Fibroblast of lung (primary cell): ENCODE results near the gene OLIG1. TPM values are rescaled to one million over a fixed set of nuclear protein-coding genes. Genes with fewer than 3 reads are reported as not detected.
A peak's percentile ranks its signal among the peaks of the same experiment; 100 is the strongest.

Source experiments
- DNase-seq, 2 donors: peaks; one replicate each; pipeline versions ENCODE4 v3.0.0 to v3.0.0-alpha.2; 2010; ENCODE audit warnings: low read depth in 2 of 2
- H2AFZ ChIP-seq: 2 replicates; pipeline ENCODE4 v1.5.1; 2012; ENCODE audit warnings: low read length, control low read depth, inconsistent platforms
- H3K27ac ChIP-seq: 2 replicates; pipeline ENCODE4 v1.5.1; 2011; ENCODE audit warnings: low read length, control low read depth; ENCODE audit not compliant: insufficient read depth
- H3K27me3 ChIP-seq: 2 replicates; pipeline ENCODE4 v1.5.1; 2011; ENCODE audit warnings: mild to moderate bottlenecking, low read length; ENCODE audit not compliant: control insufficient read depth, insufficient read depth
- H3K36me3 ChIP-seq: 2 replicates; pipeline ENCODE4 v1.5.1; 2011; ENCODE audit warnings: low read length; ENCODE audit not compliant: control insufficient read depth, insufficient read depth
- H3K4me1 ChIP-seq: 2 replicates; pipeline ENCODE4 v1.5.1; 2011; ENCODE audit warnings: low read length; ENCODE audit not compliant: control insufficient read depth, insufficient read depth; ENCODE audit errors: extremely low read depth
- H3K4me2 ChIP-seq: 2 replicates; pipeline ENCODE4 v1.5.1; 2011; ENCODE audit warnings: low read length, control low read depth; ENCODE audit not compliant: insufficient read depth; ENCODE audit errors: extremely low read depth
- H3K4me3 ChIP-seq, 4 experiments: fragments of 200-600 bp in 1 of 4; sonication (generic) in 1 of 4; replicated peaks in 1 of 4; 2 replicates each; pipeline ENCODE4 v1.5.1; 2011 to 2016; ENCODE audit warnings: low read length in 4 of 4, low read depth in 3 of 4, mild to moderate bottlenecking in 3 of 4, control low read depth in 2 of 4, inconsistent platforms in 1 of 4, mixed read lengths in 1 of 4; ENCODE audit not compliant: insufficient read depth in 1 of 4; ENCODE audit errors: control extremely low read depth in 1 of 4
- H3K79me2 ChIP-seq: 2 replicates; pipeline ENCODE4 v1.5.1; 2012; ENCODE audit warnings: mild to moderate bottlenecking, low read length, inconsistent platforms; ENCODE audit not compliant: control insufficient read depth, insufficient read depth
- H3K9ac ChIP-seq: 2 replicates; pipeline ENCODE4 v1.5.1; 2011; ENCODE audit warnings: mild to moderate bottlenecking, low read length, control low read depth; ENCODE audit not compliant: insufficient read depth
- H3K9me3 ChIP-seq: 2 replicates; pipeline ENCODE4 v1.5.1; 2012; ENCODE audit warnings: low read depth, low read length; ENCODE audit not compliant: control insufficient read depth, insufficient read depth
- H4K20me1 ChIP-seq: 2 replicates; pipeline ENCODE4 v1.5.1; 2011; ENCODE audit warnings: low read length; ENCODE audit not compliant: control insufficient read depth, insufficient read depth; ENCODE audit errors: extremely low read depth
- EZH2 ChIP-seq: IDR thresholded peaks from 2 replicates; pipeline ENCODE4 v1.5.1; 2012; ENCODE audit warnings: low read length, control low read depth, mild to moderate bottlenecking; ENCODE audit errors: missing control alignments
- polyA plus RNA-seq, 2 donors: library from polyadenylated mRNA; depleted of rRNA in 1 of 2; stranded (reverse) in 1 of 2; unstranded in 1 of 2; fragments of >200 nt; gene quantifications; 2 replicates each; pipeline ENCODE4 v1.2.1, GENCODE V29; 2011 to 2012; ENCODE audit warnings: missing spikeins in 1 of 2
- total RNA-seq: library from RNA; depleted of rRNA; stranded (reverse); fragments of >200 nt; gene quantifications from 2 replicates; pipeline ENCODE4 v1.2.1, GENCODE V29; 2014
- TF ChIP-seq, protein P1 (sequence below), 2 donors: IDR thresholded peaks in 1 of 2; conservative IDR thresholded peaks in 1 of 2; 1 replicate in 1 of 2; 2 replicates in 1 of 2; pipeline ENCODE4 v1.5.1; 2011 to 2012; ENCODE audit warnings: low read length in 2 of 2, control low read depth in 1 of 2, inconsistent platforms in 1 of 2, low read depth in 1 of 2, mild to moderate bottlenecking in 1 of 2

OLIG1 gene
- total and polyA plus RNA-seq, 2 donors (not counting 1 experiment from before 2014, with no cell fraction given): not detected

DNA sequence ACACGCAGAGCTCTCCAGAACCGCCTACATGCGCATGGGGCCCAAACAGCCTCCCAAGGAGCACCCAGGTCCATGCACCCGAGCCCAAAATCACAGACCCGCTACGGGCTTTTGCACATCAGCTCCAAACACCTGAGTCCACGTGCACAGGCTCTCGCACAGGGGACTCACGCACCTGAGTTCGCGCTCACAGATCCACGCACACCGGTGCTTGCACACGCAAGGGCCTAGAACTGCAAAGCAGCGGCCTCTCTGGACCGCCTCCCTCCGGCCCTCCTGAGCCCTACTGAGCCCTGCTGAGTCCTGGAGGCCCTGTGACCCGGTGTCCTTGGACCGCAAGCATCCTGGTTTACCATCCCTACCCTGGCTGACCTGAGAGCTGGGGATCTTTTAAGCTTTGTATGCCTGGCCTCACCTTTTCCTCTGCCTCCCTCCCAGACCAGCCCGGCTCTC, 36.0 kb upstream of the OLIG1 start:
- peaks cover 54% of the 10 kb centered on the region for H3K27me3 ChIP-seq
- H3K4me3 ChIP-seq: no peak overlapping the region
- no peak for DNase-seq
- no peak overlapping the region for H2AFZ ChIP-seq
- H3K79me2 ChIP-seq: no peaks in the 10 kb centered on the region
- peaks cover 7% of the 10 kb centered on the region for H3K4me1 ChIP-seq
- no peaks in the 10 kb centered on the region for H4K20me1 ChIP-seq
- no peaks in the 10 kb centered on the region for H3K36me3 ChIP-seq
- no peak overlapping the region for H3K9ac ChIP-seq
- no peak overlapping the region for H3K27ac ChIP-seq
- no peak overlapping the region for H3K4me2 ChIP-seq
- H3K9me3 ChIP-seq: no peaks in the 10 kb centered on the region
- TF ChIP-seq, protein P1, sequence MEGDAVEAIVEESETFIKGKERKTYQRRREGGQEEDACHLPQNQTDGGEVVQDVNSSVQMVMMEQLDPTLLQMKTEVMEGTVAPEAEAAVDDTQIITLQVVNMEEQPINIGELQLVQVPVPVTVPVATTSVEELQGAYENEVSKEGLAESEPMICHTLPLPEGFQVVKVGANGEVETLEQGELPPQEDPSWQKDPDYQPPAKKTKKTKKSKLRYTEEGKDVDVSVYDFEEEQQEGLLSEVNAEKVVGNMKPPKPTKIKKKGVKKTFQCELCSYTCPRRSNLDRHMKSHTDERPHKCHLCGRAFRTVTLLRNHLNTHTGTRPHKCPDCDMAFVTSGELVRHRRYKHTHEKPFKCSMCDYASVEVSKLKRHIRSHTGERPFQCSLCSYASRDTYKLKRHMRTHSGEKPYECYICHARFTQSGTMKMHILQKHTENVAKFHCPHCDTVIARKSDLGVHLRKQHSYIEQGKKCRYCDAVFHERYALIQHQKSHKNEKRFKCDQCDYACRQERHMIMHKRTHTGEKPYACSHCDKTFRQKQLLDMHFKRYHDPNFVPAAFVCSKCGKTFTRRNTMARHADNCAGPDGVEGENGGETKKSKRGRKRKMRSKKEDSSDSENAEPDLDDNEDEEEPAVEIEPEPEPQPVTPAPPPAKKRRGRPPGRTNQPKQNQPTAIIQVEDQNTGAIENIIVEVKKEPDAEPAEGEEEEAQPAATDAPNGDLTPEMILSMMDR (conservative IDR thresholded peaks at IDR 0.05 in 1 of 2, IDR thresholded peaks at IDR 0.05 in 1 of 2; ENCODE audit: low read depth in 1 of 2, low read length in 2 of 2): no peak

DNA sequence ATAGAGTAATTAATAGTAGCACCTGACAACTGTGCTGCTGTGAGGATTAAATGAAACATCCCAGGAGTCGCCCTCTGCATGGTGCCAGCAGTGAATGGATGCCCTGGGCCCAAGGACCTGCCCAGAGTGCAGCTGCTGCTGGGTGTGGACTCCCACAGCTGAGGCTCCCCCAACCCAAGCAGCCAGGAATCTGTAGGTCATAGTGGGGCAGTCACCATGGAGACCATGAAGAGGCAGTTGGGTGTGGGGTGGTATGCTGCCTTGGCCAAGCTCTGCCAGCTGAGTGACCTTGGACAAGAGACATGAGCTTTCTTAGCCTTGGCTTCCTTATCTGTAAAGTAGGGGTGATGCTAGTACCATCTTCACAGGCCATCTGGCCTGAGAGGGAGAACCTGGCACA, 34.8 kb upstream of the OLIG1 start:
- no peak for DNase-seq
- Histone ChIP-seq H3K27ac (no peak overlapping the region), H3K79me2 (no peaks in the 10 kb centered on the region), H2AFZ (no peak overlapping the region), H3K4me1 (peaks cover 7% of the 10 kb centered on the region), H3K9me3 (no peaks in the 10 kb centered on the region), H3K4me2 (no peak overlapping the region), H3K9ac (no peak overlapping the region), H3K36me3 (no peaks in the 10 kb centered on the region), H4K20me1 (no peaks in the 10 kb centered on the region), H3K4me3 (no peak overlapping the region), H3K27me3 (peaks cover 43% of the 10 kb centered on the region)
- TF ChIP-seq EZH2: no peak
- TF ChIP-seq, protein P1 (conservative IDR thresholded peaks at IDR 0.05 in 1 of 2, IDR thresholded peaks at IDR 0.05 in 1 of 2; ENCODE audit: low read depth in 1 of 2, low read length in 2 of 2): no peak

DNA sequence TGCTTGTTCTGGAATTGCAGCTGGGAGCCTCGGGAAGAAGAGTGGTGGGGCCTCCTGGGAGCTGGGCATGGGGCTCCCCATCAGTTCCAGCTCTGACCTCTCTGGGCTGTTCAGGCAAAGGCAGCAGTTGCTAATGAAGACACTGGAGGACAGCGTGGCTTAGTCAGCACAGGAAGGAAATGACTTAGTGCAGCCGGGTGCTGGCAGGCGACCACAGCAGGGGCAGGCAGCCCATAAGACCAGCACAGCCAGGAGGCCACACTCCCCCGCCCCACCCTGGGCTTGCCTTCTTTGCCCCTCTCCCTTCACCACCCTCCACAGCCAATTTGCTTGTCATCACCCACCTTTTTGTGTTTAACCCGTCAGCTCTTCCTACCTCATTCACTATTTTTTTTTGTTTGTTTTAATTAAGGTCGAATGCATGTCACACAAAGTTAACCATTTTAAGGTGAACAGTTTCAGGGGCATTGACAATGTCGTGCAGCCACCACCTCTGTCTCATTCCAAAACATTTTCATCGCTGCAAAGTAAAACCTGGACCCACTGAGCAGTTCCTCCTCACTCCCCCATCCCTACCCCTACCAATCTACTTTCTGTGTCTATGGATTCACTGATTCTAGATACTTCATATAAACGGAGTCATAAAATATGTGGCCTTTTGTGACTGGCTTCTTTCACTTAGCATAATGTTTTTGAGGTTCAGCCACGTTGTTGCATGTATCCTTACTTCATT, 33.3 kb upstream of the OLIG1 start:
- H3K9ac ChIP-seq: no peak overlapping the region
- no peaks in the 10 kb centered on the region for H3K36me3 ChIP-seq
- no peaks in the 10 kb centered on the region for H4K20me1 ChIP-seq
- peak overlapping the region; percentile 25 for H3K4me2 ChIP-seq
- TF ChIP-seq, protein P1 (conservative IDR thresholded peaks at IDR 0.05 in 1 of 2, IDR thresholded peaks at IDR 0.05 in 1 of 2; ENCODE audit: low read depth in 1 of 2, low read length in 2 of 2): no peak
- TF ChIP-seq EZH2: no peak
- H3K27ac ChIP-seq: no peak overlapping the region
- H3K27me3 ChIP-seq: peaks cover 28% of the 10 kb centered on the region
- H3K9me3 ChIP-seq: no peaks in the 10 kb centered on the region
- peak; percentile 29 to 75 for DNase-seq
- peaks cover 7% of the 10 kb centered on the region for H3K4me1 ChIP-seq
- H3K4me3 ChIP-seq: no peak overlapping the region
- peak overlapping the region; percentile 49 for H2AFZ ChIP-seq
- H3K79me2 ChIP-seq: no peaks in the 10 kb centered on the region
